Right forelimb (tissue), 1 donor: ENCODE measurements around the gene TMEM220.
"Not testable (repeated sequence)": the region's sequence is repeated elsewhere in the genome, so short reads cannot be mapped to it uniquely, and the experiment has no call there.

Experiments used
- DNase-seq: peaks from one replicate; pipeline ENCODE4 v3.0.0-alpha.2; 2018

TMEM220 gene

GRCh38 chr17:10754861-10755591 is 25.2 kb upstream of the TMEM220 start:
- DNase-seq = no peak

GRCh38 chr17:10754109-10754508 is 24.3 kb upstream of the TMEM220 start:
- DNase-seq = no peak

- no peak for DNase-seq
These were observed 22.9 kb upstream of the TMEM220 start for GRCh38 chr17:10752696-10753095.

- DNase-seq = no peak
These were observed 21.7 kb upstream of the TMEM220 start for GRCh38 chr17:10751563-10751962.

GRCh38 chr17:10750210-10750609 is 20.4 kb upstream of the TMEM220 start:
- DNase-seq = no peak

- DNase-seq = no peak
These were observed 18.8 kb upstream of the TMEM220 start for GRCh38 chr17:10748531-10749181.

- no peak for DNase-seq
These were observed 15.4 kb upstream of the TMEM220 start for GRCh38 chr17:10745231-10745630.

- no peak for DNase-seq
These were observed 14.7 kb upstream of the TMEM220 start for GRCh38 chr17:10744501-10745000.

GRCh38 chr17:10743316-10744009 is 13.6 kb upstream of the TMEM220 start:
- no peak for DNase-seq

GRCh38 chr17:10742431-10742830 is 12.6 kb upstream of the TMEM220 start:
- DNase-seq = no peak

GRCh38 chr17:10741416-10742135 is 11.8 kb upstream of the TMEM220 start:
- DNase-seq = no peak

GRCh38 chr17:10739386-10739785 is 9.6 kb upstream of the TMEM220 start:
- DNase-seq = no peak

- DNase-seq = no peak
These were observed 8.9 kb upstream of the TMEM220 start for GRCh38 chr17:10738521-10739258.

GRCh38 chr17:10737736-10738135 is 7.9 kb upstream of the TMEM220 start:
- no peak for DNase-seq

GRCh38 chr17:10737168-10737622 is 7.4 kb upstream of the TMEM220 start:
- peak; percentile 65 for DNase-seq

GRCh38 chr17:10735821-10736220 is 6.0 kb upstream of the TMEM220 start:
- DNase-seq = no peak

GRCh38 chr17:10735251-10735650 is 5.4 kb upstream of the TMEM220 start:
- no peak for DNase-seq

GRCh38 chr17:10733666-10734065 is 3.8 kb upstream of the TMEM220 start:
- no peak for DNase-seq

GRCh38 chr17:10732121-10732520 is 2.3 kb upstream of the TMEM220 start:
- DNase-seq = not testable (repeated sequence)

GRCh38 chr17:10731408-10731879 is 1.6 kb upstream of the TMEM220 start:
- no peak for DNase-seq

GRCh38 chr17:10730247-10730646 is 424 bp upstream of the TMEM220 start:
- not testable (repeated sequence) for DNase-seq

- DNase-seq = no peak
These were observed 1.4 kb downstream of the TMEM220 start for GRCh38 chr17:10728331-10728892.
